Measurements from ENCODE around the gene SLC19A1. TPM values are rescaled to one million over a fixed set of nuclear protein-coding genes. Genes with fewer than 3 reads are reported as not detected.

Gene SLC19A1
- total RNA-seq, 3 donors from 2014 or later: 12.6 to 22.8 (median 12.7) TPM

GRCh38 chr21:45475004-45475685 is 67.1 kb downstream of the SLC19A1 start:
- intact Hi-C loops (cut with DNase I, micrococcal nuclease): no loop called here
- DNase-seq: no peak
- TF ChIP-seq CTCF (IDR thresholded peaks at IDR 0.05): no peak
- Histone ChIP-seq H3K4me1 (ENCODE audit: low read depth) (peaks cover 11% of the 10 kb centered on the region), H3K4me3 (no peak overlapping the region), H3K9me3 (no peaks in the 10 kb centered on the region), H3K36me3 (ENCODE audit: low read depth) (no peaks in the 10 kb centered on the region)
- ATAC-seq: no peak

GRCh38 chr21:45474323-45474950 is 67.8 kb downstream of the SLC19A1 start:
- DNase-seq (no peak), ATAC-seq (no peak)
- H3K36me3 ChIP-seq (ENCODE audit: low read depth): no peaks in the 10 kb centered on the region
- no peaks in the 10 kb centered on the region for H3K9me3 ChIP-seq
- H3K4me3 ChIP-seq: no peak overlapping the region
- intact Hi-C loops (cut with DNase I, micrococcal nuclease): no loop called here
- H3K4me1 ChIP-seq (ENCODE audit: low read depth): peaks cover 11% of the 10 kb centered on the region
- TF ChIP-seq CTCF (IDR thresholded peaks at IDR 0.05): no peak

GRCh38 chr21:45473496-45474322 is 68.5 kb downstream of the SLC19A1 start:
- ATAC-seq (no peak), DNase-seq (no peak)
- TF ChIP-seq CTCF (IDR thresholded peaks at IDR 0.05): no peak
- intact Hi-C loops (cut with DNase I, micrococcal nuclease): no loop called here
- H3K4me3 ChIP-seq: no peak overlapping the region
- H3K9me3 ChIP-seq: no peaks in the 10 kb centered on the region
- H3K36me3 ChIP-seq (ENCODE audit: low read depth): no peaks in the 10 kb centered on the region
- peaks cover 11% of the 10 kb centered on the region for H3K4me1 ChIP-seq (ENCODE audit: low read depth)

GRCh38 chr21:45472445-45473365 is 69.5 kb downstream of the SLC19A1 start:
- Histone ChIP-seq H3K9me3 (no peaks in the 10 kb centered on the region), H3K4me1 (ENCODE audit: low read depth) (peaks cover 10% of the 10 kb centered on the region), H3K36me3 (ENCODE audit: low read depth) (no peaks in the 10 kb centered on the region), H3K4me3 (no peak overlapping the region)
- ATAC-seq (no peak), DNase-seq (no peak)
- TF ChIP-seq CTCF (IDR thresholded peaks at IDR 0.05): no peak
- intact Hi-C loops (cut with DNase I, micrococcal nuclease): no loop called here

All from mucosa of descending colon (tissue), 3 donors.